Uterus (tissue), 4 donors: Measurements from ENCODE around the gene PSMB2. TPM values are rescaled to one million over a fixed set of nuclear protein-coding genes. Genes with fewer than 3 reads are reported as not detected.

ENCODE experiments used
- DNase-seq, 2 donors: peaks; one replicate each; pipeline ENCODE4 v3.0.0-alpha.2; 2019 to 2020
- H3K27ac ChIP-seq, 2 donors: fragments of 200-600 bp; sonication (generic); 1 replicate in 1 of 2; 2 replicates in 1 of 2; pipeline ENCODE4 v1.5.1; 2016 to 2018
- H3K27me3 ChIP-seq, 2 donors: fragments of 200-600 bp; sonication (generic); one replicate each; pipeline ENCODE4 v1.5.1; 2018 to 2019; ENCODE audit warnings: control low read depth in 1 of 2
- H3K36me3 ChIP-seq, 2 donors: fragments of 200-600 bp; sonication (generic); one replicate each; pipeline ENCODE4 v1.5.1; 2019; ENCODE audit warnings: control low read depth in 1 of 2
- H3K4me1 ChIP-seq, 2 donors: fragments of 200-600 bp; sonication (generic); one replicate each; pipeline ENCODE4 v1.5.1; 2018 to 2019; ENCODE audit warnings: control low read depth in 1 of 2
- H3K4me3 ChIP-seq, 2 donors: fragments of 200-600 bp; sonication (generic); 1 replicate in 1 of 2; 2 replicates in 1 of 2; pipeline ENCODE4 v1.5.1; 2018 to 2019; ENCODE audit warnings: mild to moderate bottlenecking in 1 of 2
- H3K9me3 ChIP-seq, 2 donors: fragments of 200-600 bp; sonication (generic); one replicate each; pipeline ENCODE4 v1.5.1; 2019; ENCODE audit warnings: control low read depth in 1 of 2
- CTCF ChIP-seq, 4 experiments: fragments of 200-600 bp in 2 of 4; fragments of 450-650 bp in 2 of 4; sonication (generic) in 2 of 4; IDR thresholded peaks; one replicate each; pipeline ENCODE4 v1.5.1; 2016 to 2019; ENCODE audit warnings: antibody characterized with exemption in 4 of 4, mild to moderate bottlenecking in 2 of 4, moderate library complexity in 1 of 4
- POLR2A ChIP-seq, 2 donors: fragments of 450-650 bp; IDR thresholded peaks; one replicate each; pipeline ENCODE4 v1.6.1; 2016; ENCODE audit warnings: antibody characterized with exemption in 2 of 2, mild to moderate bottlenecking in 1 of 2, moderate library complexity in 1 of 2
- intact Hi-C: fragments of 100-400 bp; cut with DNase I; formaldehyde crosslinking; loops from one replicate; pipeline ENCODE4 v1.15.1; 2023; ENCODE audit warnings: low total_unique reads
- total RNA-seq, 4 donors: library from RNA; depleted of rRNA in 3 of 4; stranded (reverse); fragments of >200 nt in 3 of 4; gene quantifications; one replicate each; pipeline versions ENCODE4 v1.1.0 to v1.2.4, GENCODE V29; 2014 to 2023
- donor health status: DM: yes; HTN: yes; CAD: no.

Gene PSMB2
- total RNA-seq, 4 donors from 2014 or later: 4.9 to 40.2 (median 27.2) TPM

GRCh38 chr1:35644204-35644603, 2.9 kb upstream of the PSMB2 start:
- no peaks in the 10 kb centered on the region for H3K9me3 ChIP-seq
- no peak for TF ChIP-seq CTCF (IDR thresholded peaks at IDR 0.05)
- TF ChIP-seq POLR2A (IDR thresholded peaks at IDR 0.05): no peak
- H3K27ac ChIP-seq: no peak overlapping the region
- H3K4me1 ChIP-seq: no peaks in the 10 kb centered on the region
- intact Hi-C loops: no loop called here
- no peaks in the 10 kb centered on the region for H3K36me3 ChIP-seq
- no peak for DNase-seq
- no peaks in the 10 kb centered on the region for H3K27me3 ChIP-seq
- H3K4me3 ChIP-seq: no peak overlapping the region

- no peak for TF ChIP-seq CTCF (IDR thresholded peaks at IDR 0.05)
- no peak for TF ChIP-seq POLR2A (IDR thresholded peaks at IDR 0.05)
- Histone ChIP-seq H3K9me3 (no peaks in the 10 kb centered on the region), H3K4me3 (peak overlapping the region; percentile 84 to 94), H3K36me3 (no peaks in the 10 kb centered on the region), H3K27ac (peak overlapping the region; percentile 90 to 91), H3K4me1 (peaks cover 0 to 14% of the 10 kb centered on the region in 2 donors), H3K27me3 (no peaks in the 10 kb centered on the region)
- peak in 1 of 2 donors; percentile 14 for DNase-seq
- intact Hi-C loops: no loop called here
Measured at GRCh38 chr1:35642471-35642955, 1.2 kb upstream of the PSMB2 start.

GRCh38 chr1:35640380-35641232, 720 bp downstream of the PSMB2 start:
- peak overlapping the region; percentile 90 to 91 for H3K27ac ChIP-seq
- peak overlapping the region; percentile 84 to 94 for H3K4me3 ChIP-seq
- H3K9me3 ChIP-seq: no peaks in the 10 kb centered on the region
- intact Hi-C loops: no loop called here
- H3K4me1 ChIP-seq: peaks cover 0 to 14% of the 10 kb centered on the region in 2 donors
- DNase-seq: no peak
- TF ChIP-seq POLR2A (IDR thresholded peaks at IDR 0.05): no peak
- TF ChIP-seq CTCF (IDR thresholded peaks at IDR 0.05): no peak
- no peaks in the 10 kb centered on the region for H3K27me3 ChIP-seq
- H3K36me3 ChIP-seq: no peaks in the 10 kb centered on the region

- no peaks in the 10 kb centered on the region for H3K9me3 ChIP-seq
- TF ChIP-seq CTCF (IDR thresholded peaks at IDR 0.05) (no peak), POLR2A (IDR thresholded peaks at IDR 0.05) (no peak)
- H3K4me1 ChIP-seq: peaks cover 0 to 14% of the 10 kb centered on the region in 2 donors
- DNase-seq: no peak
- H3K27ac ChIP-seq: peak overlapping the region; percentile 54 to 62
- intact Hi-C loops: no loop called here
- peak overlapping the region in 1 of 2 donors; percentile 16 for H3K4me3 ChIP-seq
- H3K36me3 ChIP-seq: no peaks in the 10 kb centered on the region
- H3K27me3 ChIP-seq: no peaks in the 10 kb centered on the region
Measured at GRCh38 chr1:35637401-35637809, 3.9 kb downstream of the PSMB2 start.

- intact Hi-C loops: no loop called here
- H3K4me1 ChIP-seq: peaks cover 0 to 9% of the 10 kb centered on the region in 2 donors
- TF ChIP-seq POLR2A (IDR thresholded peaks at IDR 0.05) (no peak), CTCF (IDR thresholded peaks at IDR 0.05) (no peak)
- no peak for DNase-seq
- H3K4me3 ChIP-seq: no peak overlapping the region
- H3K27me3 ChIP-seq: no peaks in the 10 kb centered on the region
- no peaks in the 10 kb centered on the region for H3K9me3 ChIP-seq
- H3K27ac ChIP-seq: no peak overlapping the region
- H3K36me3 ChIP-seq: no peaks in the 10 kb centered on the region
Measured at GRCh38 chr1:35633547-35633946, 7.8 kb downstream of the PSMB2 start.
